Left lobe of liver (tissue), 2 donors: ENCODE measurements around the gene SFT2D2. TPM values are rescaled to one million over a fixed set of nuclear protein-coding genes. Genes with fewer than 3 reads are reported as not detected.
"Not testable (repeated sequence)": the region's sequence is repeated elsewhere in the genome, so short reads cannot be mapped to it uniquely, and the experiment has no call there.

Experiments
- ATAC-seq: fragments of 200-7000 bp; cut with Tn5 transposase; one replicate; pipeline ENCODE4 v1.9.1; 2020; ENCODE audit warnings: mild to moderate bottlenecking, moderate library complexity
- DNase-seq: peaks from one replicate; pipeline ENCODE4 v3.0.0-alpha.2; 2020; ENCODE audit warnings: low spot score
- total RNA-seq: library from RNA; stranded (reverse); gene quantifications from one replicate; pipeline ENCODE4 v1.2.1, GENCODE V29; 2021
- donor health status: DM: no; HTN: no; CAD: no; lungs with moderate emphysema.
- donor health status: DM: no; HTN: yes; CAD: no.

SFT2D2 gene
- 32.0 TPM for total RNA-seq

DNA sequence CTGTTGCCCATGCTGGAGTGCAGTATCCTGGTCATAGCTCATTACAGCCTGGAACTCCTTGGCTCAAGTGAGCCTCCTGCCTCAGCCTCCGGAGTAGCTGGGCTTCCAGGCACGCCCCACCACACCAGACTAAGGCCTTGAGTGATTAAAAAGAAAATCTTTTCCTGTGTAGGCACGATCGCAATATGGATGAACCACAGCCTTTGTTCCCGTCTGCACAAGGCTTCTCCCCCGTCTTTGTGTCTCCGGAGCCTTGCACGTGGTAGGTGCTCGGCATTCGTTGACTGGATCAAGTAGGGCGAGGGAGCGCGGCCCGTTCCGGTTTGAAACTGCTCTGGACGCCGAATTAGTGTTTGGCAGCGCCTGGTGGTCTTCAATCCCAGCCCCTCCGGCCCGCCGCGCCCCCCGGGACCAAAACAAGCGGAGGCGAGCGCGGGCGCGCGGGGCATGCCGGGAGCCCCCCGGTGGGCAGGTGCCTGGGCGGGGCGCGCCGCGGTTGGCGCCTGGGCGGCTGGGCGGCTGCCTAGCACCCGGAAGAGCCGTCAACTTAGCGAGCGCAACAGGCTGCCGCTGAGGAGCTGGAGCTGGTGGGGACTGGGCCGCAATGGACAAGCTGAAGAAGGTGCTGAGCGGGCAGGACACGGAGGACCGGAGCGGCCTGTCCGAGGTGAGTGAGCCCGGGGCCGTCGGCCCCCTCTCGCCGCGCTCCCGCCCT is at the start of gene SFT2D2:
Gene SFT2D2 (plus strand): TSS at position 529 of the 715 bp plus-strand sequence. CDS start 76 bp downstream, at position 605.
- DNase-seq (peak; percentile 85), ATAC-seq (peak; percentile 93)

DNA sequence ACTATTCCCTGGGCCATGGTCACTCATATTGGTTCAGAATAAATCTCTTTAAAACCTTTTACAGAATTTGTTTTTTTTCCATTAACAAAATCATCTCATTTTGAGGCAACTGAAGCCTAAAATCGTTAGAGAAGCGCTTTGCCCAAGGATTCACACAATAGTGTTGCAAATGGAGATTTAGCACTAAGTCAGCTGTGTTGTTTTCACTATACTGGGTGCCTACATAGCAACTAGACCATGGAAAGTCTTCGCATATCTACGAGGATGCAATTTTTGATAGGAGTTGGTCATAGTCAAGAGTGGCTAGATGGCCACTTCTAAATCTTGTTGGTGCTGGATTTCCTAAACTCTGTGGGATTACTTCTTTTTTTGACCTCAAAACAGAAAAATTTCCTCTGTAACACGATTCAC is 47.6 kb upstream of the SFT2D2 start:
- DNase-seq (no peak), ATAC-seq (no peak)

DNA sequence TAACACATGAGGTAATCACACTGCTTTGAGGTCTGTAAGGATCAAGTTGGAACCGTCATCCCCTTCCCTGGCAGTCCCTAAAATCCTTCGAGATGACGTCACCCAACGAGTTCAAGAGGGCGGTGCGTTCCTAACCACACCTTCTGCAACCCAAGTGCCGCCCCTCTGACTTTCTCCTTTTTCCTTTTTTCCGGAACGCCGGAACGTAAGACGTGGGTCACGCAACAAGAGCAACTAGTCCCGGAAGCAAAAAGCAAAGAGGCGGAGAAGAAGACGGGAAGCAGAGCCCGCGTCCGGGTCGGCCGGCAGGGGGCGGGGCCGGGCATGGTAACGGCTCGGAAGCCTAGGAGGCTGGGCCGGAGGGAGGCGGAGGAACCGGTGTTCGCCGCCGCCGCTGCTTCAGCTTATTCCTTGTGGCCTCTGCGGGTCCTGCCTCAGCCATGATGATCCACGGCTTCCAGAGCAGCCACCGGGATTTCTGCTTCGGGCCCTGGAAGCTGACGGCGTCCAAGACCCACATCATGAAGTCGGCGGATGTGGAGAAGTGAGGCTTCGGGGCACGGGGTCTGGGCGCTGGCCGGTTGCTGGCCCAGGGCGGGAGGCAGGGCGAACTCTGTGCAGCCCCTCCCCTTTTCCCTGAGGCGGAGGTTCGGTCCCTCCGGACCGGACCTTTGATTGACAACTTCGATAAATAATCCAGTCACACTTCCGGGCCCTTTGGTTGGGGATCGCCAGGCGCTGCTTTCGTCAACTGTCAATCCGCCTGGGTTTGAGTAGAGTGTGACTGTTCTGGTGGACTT is 47.0 kb upstream of the SFT2D2 start, which contains the start of gene TIPRL:
Gene TIPRL (plus strand): TSS at position 325 of the 800 bp plus-strand sequence. CDS start 116 bp downstream, at position 441.
- DNase-seq (peak; percentile 98), ATAC-seq (peak; percentile 96)

DNA sequence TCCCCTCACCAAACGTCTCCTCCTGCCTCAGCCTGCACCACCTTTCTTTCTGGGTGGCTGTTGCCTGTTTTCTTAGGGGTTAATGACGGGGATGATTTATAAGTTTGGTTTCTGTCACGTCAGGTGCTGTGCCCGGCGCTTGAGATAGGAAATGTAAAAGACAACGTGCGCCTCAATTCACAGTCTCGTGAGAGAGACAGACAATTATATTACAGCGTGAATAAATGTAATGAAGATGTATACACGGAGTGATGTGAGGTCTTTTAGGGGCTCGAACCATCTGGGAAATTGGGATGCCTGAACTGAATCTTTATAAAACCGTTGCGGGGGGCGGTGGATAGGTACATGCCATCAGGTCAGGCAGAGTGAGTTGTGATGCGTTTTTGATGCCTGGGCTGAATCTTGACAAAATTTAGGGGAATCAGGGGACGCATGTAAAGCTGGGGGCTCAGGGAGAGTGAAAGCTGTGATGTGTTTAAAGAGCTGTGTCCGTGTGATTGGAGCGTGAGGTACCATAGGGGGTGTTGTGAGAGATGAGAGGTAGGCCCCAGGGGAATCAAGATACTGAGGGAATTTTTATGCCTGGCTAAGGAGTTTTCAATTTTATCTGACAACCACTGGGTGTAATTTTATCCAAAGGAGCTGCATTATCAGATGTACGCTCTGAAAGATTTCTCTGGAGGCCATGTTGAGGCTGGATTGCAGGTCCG is 46.2 kb upstream of the SFT2D2 start:
- ATAC-seq (no peak), DNase-seq (no peak)

DNA sequence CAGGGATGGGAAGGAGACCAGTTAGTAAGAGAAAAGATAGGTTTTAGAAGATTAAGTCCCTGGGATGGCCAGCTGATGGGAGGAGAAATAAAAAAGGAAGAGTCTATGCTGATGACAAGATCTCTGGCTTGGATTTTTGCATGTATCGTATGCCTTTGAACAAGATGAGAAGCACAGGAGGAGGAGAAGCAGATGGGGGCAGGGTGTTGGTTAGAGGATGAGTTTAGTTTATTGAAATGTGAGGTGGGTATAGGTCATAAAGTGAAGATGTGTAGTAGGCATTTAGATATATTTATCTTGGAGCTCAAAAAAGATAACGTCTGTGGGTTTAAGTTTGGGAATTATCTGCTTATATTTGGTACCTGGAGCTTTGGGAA is 45.7 kb upstream of the SFT2D2 start:
- DNase-seq (no peak), ATAC-seq (no peak)

DNA sequence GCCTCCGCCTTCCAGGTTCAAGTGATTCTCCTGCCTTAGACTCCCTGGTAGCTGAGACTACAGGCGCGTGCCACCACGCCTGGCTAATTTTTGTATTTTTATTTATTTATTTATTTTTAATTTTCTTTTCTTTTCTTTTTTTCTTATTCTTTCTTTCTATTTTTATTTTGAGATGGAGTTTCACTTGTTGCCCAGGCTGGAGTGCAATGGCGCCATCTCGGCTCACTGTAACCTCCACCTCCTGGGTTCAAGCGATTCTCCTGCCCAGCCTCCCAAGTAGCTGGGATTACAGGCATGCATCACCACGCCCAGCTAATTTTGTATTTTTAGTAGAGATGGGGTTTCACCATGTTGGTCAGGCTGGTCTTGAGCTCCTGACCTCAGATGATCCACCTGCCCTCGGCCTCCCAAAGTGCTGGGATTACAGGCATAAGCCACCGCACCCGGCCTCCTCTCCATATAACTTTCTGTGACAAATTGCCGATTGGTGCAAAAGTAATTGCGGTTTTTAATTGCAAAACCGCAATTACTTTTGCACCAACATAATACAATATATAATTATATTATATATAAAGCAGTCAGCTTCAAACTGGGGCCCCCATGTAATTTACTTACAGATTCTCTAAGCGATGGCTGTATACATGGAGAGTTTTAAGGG is 44.6 kb upstream of the SFT2D2 start:
- not testable (repeated sequence) for ATAC-seq, DNase-seq

DNA sequence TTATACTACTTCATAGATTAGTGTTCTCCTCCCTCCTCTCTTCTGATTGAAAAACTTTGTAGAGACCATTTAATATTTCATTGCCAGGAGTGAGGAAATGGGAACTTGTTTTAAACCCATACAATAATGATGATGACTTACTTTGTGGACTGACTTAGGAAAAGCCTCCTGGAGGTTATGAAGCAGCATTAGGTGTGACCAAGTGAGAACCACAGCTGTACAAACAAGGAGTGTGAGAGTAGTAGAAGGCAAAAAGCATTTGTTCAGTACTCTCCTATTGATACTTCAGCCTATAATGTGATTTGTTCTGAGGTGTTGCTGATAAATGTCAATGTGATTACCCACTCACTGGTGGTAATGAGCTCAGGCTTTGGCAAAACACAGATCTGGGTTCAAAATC is 38.6 kb upstream of the SFT2D2 start:
- no peak for ATAC-seq
- no peak for DNase-seq

DNA sequence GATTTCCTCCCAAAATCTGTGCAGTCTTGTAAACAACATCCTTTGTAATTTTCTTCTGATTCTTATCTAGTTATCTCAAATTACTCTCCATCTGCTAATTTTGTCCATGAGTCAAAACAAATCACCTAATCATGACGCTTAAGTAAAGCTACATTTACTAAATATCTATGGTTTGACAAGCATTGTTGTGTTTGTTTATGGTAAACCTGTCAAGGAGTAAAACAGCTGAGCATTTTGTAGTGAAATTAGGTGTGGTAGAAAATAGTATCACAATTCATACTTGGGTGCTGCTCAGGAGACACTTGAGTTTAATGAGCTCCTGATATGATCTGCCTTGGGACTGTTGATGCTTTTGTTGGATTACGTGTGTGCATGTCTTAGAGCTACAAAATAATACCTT is 35.4 kb upstream of the SFT2D2 start:
- DNase-seq (no peak), ATAC-seq (no peak)

DNA sequence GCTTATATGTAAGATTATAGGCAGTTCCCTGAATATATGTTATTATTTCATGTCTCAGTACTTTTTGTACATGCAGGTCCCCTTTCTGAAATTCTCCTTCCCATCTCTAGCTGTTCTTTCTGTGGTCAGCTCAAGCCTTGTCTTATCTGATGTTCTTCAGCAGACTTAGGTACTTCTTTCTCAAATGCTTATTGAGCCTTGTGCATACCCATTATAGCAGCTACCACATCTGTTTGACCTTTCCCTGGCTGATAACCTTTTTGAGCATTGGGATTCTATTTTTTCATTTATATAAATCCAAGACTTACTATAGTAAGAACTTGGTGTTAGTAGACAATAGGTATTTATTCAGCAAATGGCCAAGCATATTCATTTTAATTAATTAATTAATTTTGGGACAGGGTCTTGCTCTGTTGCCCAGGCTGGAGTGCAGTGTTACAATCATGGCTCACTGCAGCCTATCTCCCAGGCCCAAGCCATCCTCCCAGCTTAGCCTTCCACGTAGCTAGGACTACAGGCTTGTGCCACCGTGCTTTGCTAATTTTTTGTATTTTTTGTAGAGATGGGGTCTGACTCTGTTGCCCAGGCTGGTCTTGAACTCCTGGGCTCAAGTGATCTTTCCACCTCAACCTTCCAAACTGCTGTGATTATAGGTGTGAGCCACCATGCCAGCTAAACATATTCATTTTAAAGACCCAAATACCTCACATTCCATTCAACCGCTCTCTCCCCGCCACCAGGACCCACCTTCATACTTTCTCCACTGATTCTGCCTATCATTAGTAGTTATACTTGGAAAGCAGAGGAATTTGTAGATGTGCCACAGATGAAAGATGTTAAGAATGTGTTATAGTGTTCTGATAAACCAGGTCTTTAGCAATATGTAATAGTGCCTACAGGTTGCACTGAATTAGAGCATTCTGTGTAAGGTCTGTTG is 30.3 kb upstream of the SFT2D2 start:
- no peak for ATAC-seq

DNA sequence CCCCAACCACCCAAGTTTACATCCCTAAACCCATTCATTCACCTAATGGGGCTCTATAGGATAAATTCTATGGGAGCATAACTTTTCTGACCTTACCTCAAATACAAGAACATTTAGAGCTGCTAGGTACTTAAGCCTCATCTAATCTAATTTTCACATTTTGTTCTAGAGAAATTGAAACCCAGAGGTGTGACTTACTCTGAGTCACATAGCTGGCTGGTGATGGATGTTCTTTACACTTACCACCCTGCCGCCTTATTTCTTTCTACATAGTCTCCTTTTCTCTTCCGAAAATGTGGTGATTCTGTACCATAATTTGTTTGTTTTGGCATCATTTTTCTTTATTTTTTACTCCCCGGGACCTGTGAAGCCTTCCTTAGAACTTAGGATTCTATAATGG is 26.7 kb upstream of the SFT2D2 start:
- DNase-seq (no peak), ATAC-seq (no peak)

More for the DNA sequence above, 30.3 kb upstream of the SFT2D2 start:
- DNase-seq, result no peak

DNA sequence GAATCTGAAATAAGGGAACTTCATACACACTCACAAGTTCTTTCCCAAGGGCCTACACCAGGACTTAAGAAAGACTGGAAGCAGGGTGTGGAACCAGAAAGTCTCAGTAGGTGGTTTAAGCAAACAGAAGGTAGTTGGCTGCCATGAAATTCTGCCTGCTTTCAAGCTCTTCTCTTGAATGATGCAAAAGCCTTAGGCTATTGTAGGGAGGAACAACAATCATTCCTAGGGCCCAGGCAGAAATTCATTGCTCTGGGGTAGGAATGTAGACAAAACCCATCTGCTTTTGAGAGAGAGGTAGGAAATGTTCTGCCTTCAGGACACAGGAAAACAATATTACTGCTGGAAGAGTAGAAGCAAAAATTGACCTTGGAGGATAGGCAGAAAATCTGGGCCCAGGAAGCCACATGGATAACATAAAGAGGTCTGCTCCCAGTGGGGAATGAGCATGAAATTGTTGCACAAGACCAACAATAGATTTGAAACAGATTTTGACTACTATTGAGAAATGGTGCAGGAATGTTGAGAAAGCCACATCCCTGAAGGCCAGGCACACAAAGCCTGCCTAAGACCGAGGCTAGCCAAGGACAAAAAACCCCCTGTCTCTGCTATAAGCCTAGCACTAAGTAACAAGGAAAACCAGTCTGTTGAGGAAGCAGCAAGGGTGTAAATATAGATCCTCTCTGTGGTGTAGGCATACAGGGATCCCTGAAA is 22.7 kb upstream of the SFT2D2 start:
- DNase-seq (no peak), ATAC-seq (no peak)

DNA sequence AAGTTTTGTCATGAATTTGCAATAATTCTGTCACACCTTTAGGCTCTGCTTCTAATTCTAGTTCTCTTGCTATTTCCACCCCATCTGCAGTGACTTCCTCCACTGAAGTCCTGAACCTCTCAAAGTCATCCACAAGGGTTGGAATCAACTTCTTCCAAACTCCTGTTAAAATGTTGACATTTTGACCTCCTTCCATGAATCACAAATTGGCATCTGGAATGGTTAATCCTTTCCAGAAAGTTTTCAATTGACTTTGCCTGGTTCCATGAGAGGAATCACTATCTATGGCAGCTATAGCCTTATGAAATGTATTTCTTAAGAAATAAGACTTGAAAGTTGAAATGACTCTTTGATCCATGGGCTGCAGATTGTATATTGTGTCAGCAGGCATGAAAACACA is 19.7 kb upstream of the SFT2D2 start:
- DNase-seq, result no peak
- ATAC-seq, result no peak

DNA sequence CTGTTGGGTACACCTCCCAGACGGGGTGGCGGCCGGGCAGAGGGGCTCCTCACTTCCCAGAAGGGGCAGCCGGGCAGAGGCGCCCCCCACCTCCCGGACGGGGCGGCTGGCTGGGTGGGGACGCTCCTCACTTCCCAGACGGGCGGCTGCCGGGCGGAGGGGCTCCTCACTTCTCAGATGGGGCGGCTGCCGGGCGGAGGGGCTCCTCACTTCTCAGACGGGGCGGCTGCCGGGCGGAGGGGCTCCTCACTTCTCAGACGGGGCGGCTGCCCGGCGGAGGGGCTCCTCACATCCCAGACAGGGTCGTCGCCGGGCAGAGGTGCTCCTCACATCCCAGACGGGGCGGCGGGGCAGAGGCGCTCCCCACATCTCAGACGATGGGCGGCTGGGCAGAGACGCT is 18.1 kb upstream of the SFT2D2 start:
- DNase-seq, ATAC-seq: not testable (repeated sequence)

DNA sequence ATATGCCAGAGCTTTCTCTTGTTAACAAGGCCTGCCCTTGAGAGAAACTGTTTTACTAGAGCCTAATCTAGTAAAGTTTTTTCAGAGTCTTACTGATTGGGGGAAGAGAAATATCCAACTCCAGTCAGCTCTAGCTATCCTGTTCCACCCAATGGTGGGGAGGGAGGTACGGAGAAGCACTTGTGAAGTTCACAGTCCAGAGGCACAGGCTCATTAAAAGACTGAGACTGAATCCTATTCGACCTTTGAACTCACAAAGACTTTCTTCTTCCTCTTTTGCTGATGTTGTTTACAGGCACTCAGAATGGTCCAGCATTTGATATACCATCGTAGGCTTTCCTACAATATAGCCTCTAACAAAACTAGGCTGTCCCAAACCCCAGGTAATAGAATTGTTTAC is 15.5 kb upstream of the SFT2D2 start:
- ATAC-seq (no peak), DNase-seq (no peak)

DNA sequence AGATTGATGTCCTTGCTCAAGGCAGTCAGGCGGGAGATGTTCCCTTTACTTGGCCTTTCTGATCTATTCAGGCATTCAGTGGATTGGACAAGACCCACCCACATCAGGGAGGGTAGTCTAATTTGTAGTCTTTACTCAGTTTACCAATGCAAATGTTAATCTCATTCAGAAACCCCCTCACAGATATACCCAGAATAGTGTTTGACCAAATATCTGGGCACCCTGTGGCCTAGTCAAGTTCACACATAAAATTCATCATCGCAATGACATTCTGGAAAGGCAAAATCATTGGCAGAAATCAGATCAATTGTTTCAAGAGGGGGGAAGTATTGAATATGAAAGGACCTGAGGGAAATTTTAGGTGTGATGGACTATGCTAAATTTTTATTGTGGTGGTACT is 12.5 kb upstream of the SFT2D2 start:
- DNase-seq, result no peak
- ATAC-seq, result no peak

DNA sequence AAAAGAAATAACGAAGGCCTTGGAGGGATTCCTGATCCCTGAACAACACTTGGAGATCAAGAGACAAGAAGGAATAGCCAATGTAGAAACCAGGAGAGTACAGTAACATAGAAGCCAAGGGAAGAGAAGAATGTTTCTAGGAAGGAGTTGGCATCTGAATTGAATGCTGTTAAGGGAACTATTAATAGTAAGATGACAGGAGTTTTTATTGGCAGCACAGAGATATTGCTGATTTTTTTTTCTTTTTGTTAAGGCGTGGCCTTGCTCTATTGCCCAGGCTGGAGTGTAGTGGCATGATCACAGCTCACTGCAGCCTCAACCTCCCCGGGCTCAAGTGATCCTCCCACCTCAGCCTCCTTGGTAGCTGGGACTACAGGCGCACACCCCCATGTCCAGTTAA is 9.6 kb upstream of the SFT2D2 start:
- ATAC-seq (no peak), DNase-seq (no peak)

DNA sequence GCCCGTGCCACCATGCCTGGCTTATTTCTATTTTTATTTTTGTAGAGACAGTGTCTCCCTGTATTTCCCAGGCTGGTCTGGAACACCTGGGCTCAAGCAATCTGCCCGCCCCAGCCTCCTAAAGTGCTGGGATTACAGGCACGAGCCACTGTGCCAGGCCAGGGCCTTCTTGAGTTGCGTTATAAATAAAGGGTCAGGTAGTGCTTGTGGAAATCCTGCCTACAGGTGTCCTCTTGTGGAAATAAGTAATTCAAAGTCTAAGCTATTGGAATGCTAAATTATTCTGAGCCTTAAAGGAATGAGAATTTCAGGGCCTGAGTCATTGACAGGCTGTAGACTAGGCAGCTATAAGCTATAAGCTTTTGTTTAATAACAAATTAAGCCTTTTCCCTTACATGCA is 8.1 kb upstream of the SFT2D2 start:
- no peak for ATAC-seq

DNA sequence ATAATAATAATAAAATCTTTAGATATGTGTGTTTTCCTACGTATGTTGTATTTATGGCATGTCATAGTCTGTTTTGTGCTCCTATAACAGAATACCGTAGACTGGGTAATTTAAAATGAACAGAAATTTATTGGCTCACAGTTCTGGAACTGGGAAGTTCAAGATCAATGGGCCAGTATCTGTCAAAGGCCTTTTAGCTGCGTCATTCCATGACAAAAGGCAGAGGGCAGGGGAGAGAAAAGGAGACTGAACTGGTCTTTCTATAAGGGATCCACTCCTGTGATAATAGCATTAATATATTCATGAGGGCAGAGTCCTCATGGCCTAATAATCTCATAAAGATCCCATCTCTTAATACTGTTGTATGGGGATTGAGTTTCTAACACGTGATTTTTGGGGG is 7.1 kb upstream of the SFT2D2 start:
- no peak for DNase-seq
- no peak for ATAC-seq

More for the DNA sequence above, 8.1 kb upstream of the SFT2D2 start:
- no peak for DNase-seq

DNA sequence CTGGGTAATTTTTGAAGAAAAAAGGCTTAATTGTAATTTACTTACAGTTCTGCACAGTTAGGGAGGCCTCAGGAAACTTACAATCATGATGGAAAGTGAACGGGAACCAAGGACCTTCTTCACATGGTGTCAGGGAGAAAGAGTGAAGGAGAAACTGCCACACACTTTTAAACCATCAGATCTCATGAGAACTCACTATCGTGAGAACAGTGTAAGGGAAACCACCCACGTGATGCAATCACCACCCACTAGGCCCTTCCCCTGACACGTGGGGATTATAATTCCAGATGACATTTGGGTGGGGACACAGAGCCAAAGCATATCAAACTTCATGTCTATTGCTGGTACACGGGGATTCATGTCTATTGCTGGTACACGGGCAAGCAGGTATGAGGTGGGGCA is 5.3 kb upstream of the SFT2D2 start:
- ATAC-seq, result no peak

More for the DNA sequence above, 5.3 kb upstream of the SFT2D2 start:
- no peak for DNase-seq
